ENCODE results near the gene FGD2. TPM values are rescaled to one million over a fixed set of nuclear protein-coding genes. Genes with fewer than 3 reads are reported as not detected.

The FGD2 gene
- total and polyA plus RNA-seq, 2 donors (not counting 1 experiment from before 2014, with no cell fraction given): 352 to 682 TPM

- ATAC-seq (ENCODE audit: low read depth): no peak
- no peak overlapping the region for H3K27ac ChIP-seq (ENCODE audit: low read length in 2 of 2)
- H2AFZ ChIP-seq (ENCODE audit: insufficient read depth, low read depth, low read length, poor library complexity, severe bottlenecking): no peak overlapping the region
- Mint-ChIP-seq H3K9me3 (ENCODE audit: insufficient read depth) (no peaks in the 10 kb centered on the region), H3K4me1 (peaks cover 30% of the 10 kb centered on the region), H3K4me3 (no peak overlapping the region), H3K27ac (peak overlapping the region; percentile 72), H3K27me3 (no peaks in the 10 kb centered on the region)
- intact Hi-C loops (cut with micrococcal nuclease): no loop called here
- CTCF ChIA-PET: interaction anchor here (2.2 to 22.0 kb wide), 5 partner anchors 13 to 173 kb away, joined by 5 to 587 read pairs (median 430); partner anchors contain the start of gene PIM1
- H3K4me1 ChIP-seq (ENCODE audit: control insufficient read depth in 2 of 2, insufficient read depth in 2 of 2, low read length in 2 of 2): peaks cover 0 to 9% of the 10 kb centered on the region in 2 donors
- peaks cover 3 to 77% of the 10 kb centered on the region in 2 experiments for H3K36me3 ChIP-seq (replicated peaks in 1 of 2; ENCODE audit: control extremely low read depth in 1 of 2, control insufficient read depth in 1 of 2, extremely low read depth in 1 of 2, insufficient read depth in 2 of 2, low read length in 1 of 2)
- no peak for TF ChIP-seq EZH2 (IDR thresholded peaks at IDR 0.05; ENCODE audit: borderline replicate concordance, insufficient read depth, low read depth, low read length, poor library complexity, severe bottlenecking)
- no peak for TF ChIP-seq CTCF (IDR thresholded peaks at IDR 0.05)
- H3K4me2 ChIP-seq (replicated peaks; ENCODE audit: low read depth, low read length, poor library complexity, severe bottlenecking): no peak overlapping the region
- H3K9ac ChIP-seq (ENCODE audit: low read length): no peak overlapping the region
- H3K4me3 ChIP-seq (ENCODE audit: control extremely low read depth in 1 of 5, extremely low read depth in 1 of 5, insufficient read depth in 1 of 5, low read depth in 2 of 5, low read length in 4 of 5): no peak overlapping the region
- WGBS (ENCODE audit: insufficient coverage): 93% methylated on average over 7 of the region's 7 CpGs
- H3K79me2 ChIP-seq (ENCODE audit: control insufficient read depth, insufficient read depth, low read length): peaks cover 3% of the 10 kb centered on the region
- POLR2A ChIA-PET: interaction anchor here (0.6 to 1.6 kb wide), 3 partner anchors 9 to 190 kb away, joined by 3 read pairs; no protein-coding TSS in a partner anchor
- no peaks in the 10 kb centered on the region for H3K27me3 ChIP-seq (replicated peaks in 1 of 4; ENCODE audit: control extremely low read depth in 1 of 4, control insufficient read depth in 3 of 4, insufficient read depth in 4 of 4, low read length in 3 of 4)
- no peak for DNase-seq
- H4K20me1 ChIP-seq (ENCODE audit: control insufficient read depth, insufficient read depth, low read length, poor library complexity, severe bottlenecking): peaks cover 41% of the 10 kb centered on the region
- H3K9me3 ChIP-seq (ENCODE audit: control extremely low read depth in 1 of 3, control insufficient read depth in 2 of 3, insufficient read depth in 1 of 3, low read length in 2 of 3): peaks cover 0 to 9% (median 6%) of the 10 kb centered on the region in 3 donors
Observed at GRCh38 chr6:37032239-37032638, 26.8 kb downstream of the FGD2 start.

- Mint-ChIP-seq H3K9me3 (ENCODE audit: insufficient read depth) (no peaks in the 10 kb centered on the region), H3K4me1 (peaks cover 30% of the 10 kb centered on the region), H3K27ac (peak overlapping the region; percentile 89), H3K27me3 (no peaks in the 10 kb centered on the region), H3K4me3 (no peak overlapping the region)
- POLR2A ChIA-PET: interaction anchor here (1.2 to 1.6 kb wide), 4 partner anchors 10 to 22 kb away, joined by 3 to 5 read pairs (median 4); no protein-coding TSS in a partner anchor
- Histone ChIP-seq H3K79me2 (ENCODE audit: control insufficient read depth, insufficient read depth, low read length) (peaks cover 3% of the 10 kb centered on the region), H3K27me3 (replicated peaks in 1 of 4; ENCODE audit: control extremely low read depth in 1 of 4, control insufficient read depth in 3 of 4, insufficient read depth in 4 of 4, low read length in 3 of 4) (no peaks in the 10 kb centered on the region), H3K36me3 (replicated peaks in 1 of 2; ENCODE audit: control extremely low read depth in 1 of 2, control insufficient read depth in 1 of 2, extremely low read depth in 1 of 2, insufficient read depth in 2 of 2, low read length in 1 of 2) (peaks cover 6 to 67% of the 10 kb centered on the region in 2 experiments), H3K27ac (ENCODE audit: low read length in 2 of 2) (peak overlapping the region in 1 of 2 donors; percentile 59), H3K9ac (ENCODE audit: low read length) (no peak overlapping the region), H3K9me3 (ENCODE audit: control extremely low read depth in 1 of 3, control insufficient read depth in 2 of 3, insufficient read depth in 1 of 3, low read length in 2 of 3) (peaks cover 0 to 9% (median 6%) of the 10 kb centered on the region in 3 donors), H4K20me1 (ENCODE audit: control insufficient read depth, insufficient read depth, low read length, poor library complexity, severe bottlenecking) (peaks cover 31% of the 10 kb centered on the region), H3K4me2 (replicated peaks; ENCODE audit: low read depth, low read length, poor library complexity, severe bottlenecking) (no peak overlapping the region), H2AFZ (ENCODE audit: insufficient read depth, low read depth, low read length, poor library complexity, severe bottlenecking) (no peak overlapping the region), H3K4me3 (ENCODE audit: control extremely low read depth in 1 of 5, extremely low read depth in 1 of 5, insufficient read depth in 1 of 5, low read depth in 2 of 5, low read length in 4 of 5) (no peak overlapping the region), H3K4me1 (ENCODE audit: control insufficient read depth in 2 of 2, insufficient read depth in 2 of 2, low read length in 2 of 2) (peaks cover 0 to 9% of the 10 kb centered on the region in 2 donors)
- no peak for TF ChIP-seq EZH2 (IDR thresholded peaks at IDR 0.05; ENCODE audit: borderline replicate concordance, insufficient read depth, low read depth, low read length, poor library complexity, severe bottlenecking)
- no peak for TF ChIP-seq CTCF (IDR thresholded peaks at IDR 0.05)
- CTCF ChIA-PET: interaction anchor here (1.2 to 22.0 kb wide), 6 partner anchors 15 to 172 kb away, joined by 3 to 587 read pairs (median 218); partner anchors contain the start of gene PIM1
- intact Hi-C loops (cut with micrococcal nuclease): no loop called here
- ATAC-seq (ENCODE audit: low read depth): peak; percentile 41
- no peak for DNase-seq
- 84% methylated on average over 5 of the region's 7 CpGs for WGBS (ENCODE audit: insufficient coverage)
Observed at GRCh38 chr6:37033255-37033654, 27.8 kb downstream of the FGD2 start.
